Ammon's horn (tissue), 1 donor: Measurements from ENCODE around the gene NLK.
"Not testable (repeated sequence)": the region's sequence is repeated elsewhere in the genome, so short reads cannot be mapped to it uniquely, and the experiment has no call there.

Experiments used
- DNase-seq: peaks from one replicate; pipeline ENCODE4 v3.0.0-alpha.2; 2016; ENCODE audit warnings: low spot score

NLK gene

DNA sequence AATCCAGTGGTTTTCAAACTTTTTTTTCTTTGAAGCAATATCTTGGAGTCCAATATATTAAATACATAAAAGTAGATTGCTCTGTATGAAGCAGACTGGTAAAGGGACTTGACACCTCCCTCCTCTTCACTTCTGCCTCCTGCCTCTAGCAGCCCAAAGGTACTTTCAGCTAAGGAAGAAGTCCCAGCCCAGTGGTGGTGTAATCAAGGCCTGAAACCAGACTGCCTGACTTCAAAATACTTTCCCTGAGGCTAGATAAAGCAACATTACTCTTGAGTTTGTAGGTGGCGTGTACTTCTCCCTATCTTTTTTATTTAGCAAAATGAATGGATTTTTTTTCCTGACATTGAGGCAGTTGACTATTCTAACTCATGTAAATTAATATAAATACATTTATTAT lies 154.2 kb downstream of the NLK start:
- DNase-seq: no peak

DNA sequence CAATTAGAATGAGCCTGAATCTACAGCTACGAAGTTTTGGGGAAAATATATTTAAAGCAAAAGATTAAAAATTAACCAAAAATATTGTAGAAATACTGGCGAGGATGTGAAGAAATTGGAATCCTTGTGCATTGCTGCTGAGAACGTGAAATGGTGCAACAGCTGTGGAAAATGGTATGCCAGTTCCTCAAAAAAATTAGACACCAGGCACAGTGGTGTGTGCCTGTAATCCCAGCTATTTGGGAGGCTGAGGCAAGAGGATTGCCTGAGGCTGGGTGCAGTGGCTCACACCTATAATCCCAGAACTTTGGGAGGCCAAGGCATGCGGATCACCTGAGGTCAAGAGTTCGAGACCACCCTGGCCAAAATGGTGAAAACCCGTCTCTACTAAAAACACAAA lies 156.6 kb downstream of the NLK start:
- DNase-seq: no peak

- DNase-seq: no peak
These were observed 157.3 kb downstream of the NLK start for GRCh38 chr17:28199728-28200127.

GRCh38 chr17:28201315-28201714 lies 158.8 kb downstream of the NLK start:
- no peak for DNase-seq

- no peak for DNase-seq
These were observed 161.8 kb downstream of the NLK start for GRCh38 chr17:28204244-28204643.

- no peak for DNase-seq
These were observed 162.3 kb downstream of the NLK start for GRCh38 chr17:28204751-28205150.

GRCh38 chr17:28206292-28206691 lies 163.8 kb downstream of the NLK start:
- DNase-seq: no peak

- no peak for DNase-seq
These were observed 169.3 kb downstream of the NLK start for GRCh38 chr17:28211811-28212210.

GRCh38 chr17:28213578-28213977 lies 171.1 kb downstream of the NLK start:
- not testable (repeated sequence) for DNase-seq

DNA sequence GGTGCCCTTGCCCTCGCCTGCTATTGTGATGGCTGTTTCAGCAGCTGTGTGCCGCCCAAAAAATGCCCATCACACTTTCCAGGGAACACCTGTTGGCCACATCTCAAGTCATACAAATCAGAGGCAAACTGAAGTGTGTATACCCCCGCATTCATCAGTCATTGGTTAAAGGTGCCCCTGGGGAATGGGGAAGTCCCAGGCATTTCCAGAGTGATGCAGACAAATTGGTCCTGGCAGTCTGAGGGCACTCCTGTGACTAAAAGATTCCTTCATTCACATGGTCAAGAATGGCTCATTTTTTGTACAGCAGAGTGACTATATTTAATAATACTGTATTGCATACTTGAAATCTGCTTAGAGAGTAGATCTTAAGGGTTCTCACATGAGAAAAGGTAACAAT lies 173.6 kb downstream of the NLK start:
- no peak for DNase-seq

DNA sequence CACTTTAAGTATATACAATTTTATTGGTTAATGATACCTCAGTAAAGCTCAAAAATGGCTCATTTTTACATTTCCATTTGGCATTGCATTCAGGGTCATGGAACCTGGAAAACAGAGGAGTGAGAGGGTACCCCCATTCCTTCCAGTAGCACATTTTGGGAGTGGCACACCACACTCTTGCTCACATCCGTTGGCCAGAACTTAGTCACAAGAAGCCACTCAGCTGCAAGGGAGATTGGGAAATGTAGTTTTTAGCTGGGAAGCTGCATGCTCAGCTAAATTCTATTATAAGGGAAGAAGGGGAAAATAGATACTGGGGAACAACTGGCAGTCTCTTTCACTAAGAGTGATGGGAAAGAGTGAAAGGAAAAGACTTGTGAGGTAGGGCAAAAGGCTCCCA lies 174.1 kb downstream of the NLK start:
- no peak for DNase-seq

GRCh38 chr17:28219771-28220170 lies 177.3 kb downstream of the NLK start:
- DNase-seq: no peak

- DNase-seq: no peak
These were observed 179.4 kb downstream of the NLK start for GRCh38 chr17:28221751-28222414.

GRCh38 chr17:28225271-28225670 lies 182.8 kb downstream of the NLK start:
- no peak for DNase-seq

DNA sequence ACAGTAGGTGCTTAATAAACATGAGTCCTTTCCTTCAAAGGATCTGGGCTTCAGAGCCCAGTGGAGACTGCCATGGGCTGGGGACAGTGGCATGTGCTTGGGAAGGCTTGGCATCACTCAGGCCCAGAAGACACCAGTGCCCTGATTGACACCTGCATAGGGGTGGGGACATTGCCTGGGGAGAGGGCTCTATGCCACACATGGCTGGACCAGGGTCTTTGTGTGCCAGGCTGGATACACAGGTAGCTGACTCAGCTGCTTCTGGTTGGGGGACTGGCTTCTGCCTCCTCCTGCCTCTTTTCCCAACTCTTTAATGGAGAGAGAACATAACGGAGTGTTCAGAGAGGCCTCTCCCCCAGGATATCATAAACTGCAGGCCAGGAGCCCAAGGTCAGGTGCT lies 183.4 kb downstream of the NLK start:
- no peak for DNase-seq

GRCh38 chr17:28226563-28227315 lies 184.3 kb downstream of the NLK start:
- no peak for DNase-seq

DNA sequence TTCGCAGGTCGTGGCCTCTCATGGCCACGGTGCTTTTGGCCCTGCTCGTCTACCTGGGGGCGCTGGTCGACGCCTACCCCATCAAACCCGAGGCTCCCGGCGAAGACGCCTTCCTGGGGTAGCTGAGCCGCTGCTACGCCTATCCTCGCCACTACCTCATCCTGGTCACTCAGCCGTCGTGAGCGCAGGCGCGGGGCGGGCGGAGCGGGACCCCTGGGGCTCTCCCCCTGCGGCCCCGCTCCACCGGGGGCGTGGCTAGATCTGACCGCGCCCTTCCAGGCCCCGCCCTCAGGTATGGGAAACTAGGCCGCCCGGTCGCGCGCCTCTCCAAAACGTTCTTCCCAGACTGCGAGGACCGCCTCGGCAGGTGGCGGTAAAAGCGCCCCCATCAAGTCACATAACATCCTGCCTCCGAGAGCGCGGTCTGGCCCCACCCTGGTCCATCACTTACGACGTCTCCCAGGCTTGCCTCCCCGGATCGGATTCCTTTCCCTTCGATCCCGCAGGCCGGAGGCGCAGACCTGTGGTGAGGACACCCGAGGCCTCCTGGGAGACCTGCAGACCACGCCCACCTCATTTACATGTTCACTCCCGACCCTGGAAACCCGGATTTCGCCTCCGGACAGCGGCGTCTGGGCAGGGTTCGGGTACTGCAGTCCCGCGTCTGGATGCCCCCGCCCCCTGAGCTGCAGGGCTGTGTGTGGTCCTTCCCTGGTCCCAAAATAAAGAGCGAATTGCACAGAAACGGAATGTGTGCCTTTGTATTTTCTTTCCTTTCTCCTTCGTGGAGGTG lies 185.0 kb downstream of the NLK start:
- DNase-seq: peak; percentile 19

GRCh38 chr17:28228109-28228840 lies 185.8 kb downstream of the NLK start:
- no peak for DNase-seq

DNA sequence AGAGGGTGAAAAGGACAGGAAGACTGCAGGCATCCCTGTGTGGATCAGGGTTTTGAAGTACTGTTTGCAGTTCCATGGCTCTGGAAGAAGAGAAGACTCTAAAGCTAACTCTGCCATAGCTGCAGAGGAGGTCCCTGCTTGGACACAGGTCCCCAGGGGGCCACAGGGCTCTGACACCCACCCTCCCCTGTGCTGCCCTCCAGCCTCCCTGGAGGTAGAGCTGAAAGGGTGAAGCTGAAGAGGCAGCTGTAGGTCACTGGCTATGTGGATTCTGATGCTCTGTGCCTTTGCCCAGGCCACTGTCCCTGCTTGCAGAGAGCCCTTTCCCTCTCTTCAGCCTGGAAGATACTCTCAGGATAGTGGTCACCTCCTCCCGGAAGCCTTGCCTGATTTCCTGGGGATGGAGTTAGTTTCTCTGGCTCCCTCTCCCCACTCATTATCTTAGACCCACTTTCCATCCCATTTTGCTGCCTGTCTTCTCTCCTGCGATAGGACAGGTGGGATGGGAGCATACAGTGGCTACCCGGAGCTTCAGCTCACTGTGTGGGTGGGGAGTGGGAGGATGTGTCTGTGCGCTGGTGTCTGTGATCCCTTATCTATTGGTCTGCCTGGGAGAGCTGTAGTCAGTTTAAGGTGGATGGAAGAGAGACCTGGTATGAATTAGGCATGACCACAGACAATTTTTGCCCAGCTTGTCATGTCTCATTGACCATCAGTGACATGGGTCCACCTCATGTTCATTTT lies 186.7 kb downstream of the NLK start:
- no peak for DNase-seq

DNA sequence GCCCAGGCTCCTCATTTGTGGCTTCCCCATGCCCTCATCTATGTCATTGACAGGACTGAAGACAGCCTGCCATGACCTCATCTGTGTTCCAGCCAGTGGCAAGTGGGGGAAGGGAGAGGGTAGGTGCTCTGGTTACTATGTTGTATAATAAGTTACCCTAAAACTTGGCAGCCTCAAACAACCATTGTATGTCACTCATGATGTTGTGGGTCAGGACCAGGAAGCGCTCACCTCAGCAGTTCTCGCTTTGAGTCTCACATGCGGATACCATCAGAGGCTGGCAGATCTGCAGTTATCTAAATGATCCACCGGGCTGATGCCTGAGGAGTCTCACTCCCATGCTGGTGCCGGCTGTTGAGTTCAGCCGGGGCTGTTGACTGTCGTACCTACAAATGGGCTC lies 187.5 kb downstream of the NLK start:
- DNase-seq: no peak

DNA sequence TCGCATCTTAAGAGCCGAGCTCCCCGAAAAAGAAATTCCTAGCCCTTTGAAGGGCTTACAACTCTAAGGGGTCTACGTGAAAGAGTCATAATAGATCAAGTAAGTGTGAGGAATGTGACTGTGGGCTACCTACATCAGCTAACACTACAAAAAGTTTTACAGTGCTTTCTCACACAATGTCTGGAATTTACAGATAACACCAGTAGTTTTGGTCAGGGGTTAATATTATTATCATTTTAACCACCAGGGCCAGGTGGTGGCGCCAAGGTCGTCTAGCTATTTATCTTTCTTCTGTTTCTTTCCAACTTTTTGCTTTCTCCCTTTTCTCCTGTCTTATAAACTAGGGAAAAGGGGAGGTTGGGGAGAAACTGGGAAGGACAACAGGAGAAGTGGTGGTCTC lies 188.1 kb downstream of the NLK start:
- DNase-seq: not testable (repeated sequence)

- DNase-seq: not testable (repeated sequence)
These were observed 189.1 kb downstream of the NLK start for GRCh38 chr17:28231624-28232023.
